ENCODE data around the gene LARGE1. TPM values are rescaled to one million over a fixed set of nuclear protein-coding genes. Genes with fewer than 3 reads are reported as not detected.

LARGE1 gene
- total and polyA plus RNA-seq, 2 of the 13 experiments (the other 11 are each of a cell fraction or from before 2014, with no cell fraction given) = 8.4 to 11.0 TPM

- no peak overlapping the region for H2AFZ ChIP-seq (ENCODE audit: low read length)
- no peaks in the 10 kb centered on the region for H3K27me3 ChIP-seq (ENCODE audit: control insufficient read depth in 1 of 2, insufficient read depth in 2 of 2, low read length in 2 of 2)
- no peaks in the 10 kb centered on the region for H3K9me3 ChIP-seq (ENCODE audit: low read length)
- no peak overlapping the region for H3K4me2 ChIP-seq (ENCODE audit: low read depth, low read length)
- WGBS (ENCODE audit: low lambda C conversion rate) = 96% methylated on average over 12 of the region's 12 CpGs
- H3K4me3 ChIP-seq (replicated peaks in 1 of 3; ENCODE audit: insufficient read depth in 1 of 3, low read depth in 2 of 3, low read length in 3 of 3) = no peak overlapping the region
- no TSS peak for BruUV-seq (replicated peaks)
- CTCF ChIA-PET (ENCODE audit: low intra/inter-chr PET ratio, low total read pairs) = no interaction called here
- no peak overlapping the region for H3K27ac ChIP-seq (ENCODE audit: extremely low read length, insufficient read depth, low read length)
- no peaks in the 10 kb centered on the region for H4K20me1 ChIP-seq (ENCODE audit: insufficient read depth, low read length)
- DNase-seq (ENCODE audit: low spot score) = no peak
- H3K79me2 ChIP-seq (ENCODE audit: insufficient read depth, low read length) = no peaks in the 10 kb centered on the region
- H3K36me3 ChIP-seq (replicated peaks in 1 of 2; ENCODE audit: control insufficient read depth in 1 of 2, insufficient read depth in 2 of 2, low read length in 2 of 2) = no peaks in the 10 kb centered on the region
- intact Hi-C loops (cut with micrococcal nuclease; ENCODE audit: unreplicated experiment) (no loop called here), in situ Hi-C loops (cut with HindIII; ENCODE audit: extremely low pct_ligation_motif_present, low pct_unique_long_range_greater_than_20kb) (no loop called here)
- POLR2A ChIA-PET = no interaction called here
- H3K9ac ChIP-seq (ENCODE audit: insufficient read depth, low read depth, low read length) = no peak overlapping the region
- H3K4me1 ChIP-seq (ENCODE audit: insufficient read depth, low read length) = peaks cover 35% of the 10 kb centered on the region
- ATAC-seq = no peak
- FAIRE-seq = no peak
- TF ChIP-seq MTF2 (CRISPR knock-in tag; IDR thresholded peaks at IDR 0.05; ENCODE audit: borderline replicate concordance) = no peak
- no peak for TF ChIP-seq NFYB (CRISPR knock-in tag; IDR thresholded peaks at IDR 0.05)
- no peak for TF ChIP-seq ZNF432 (CRISPR knock-in tag; IDR thresholded peaks at IDR 0.05; ENCODE audit: borderline replicate concordance)
- TF ChIP-seq SCMH1 (CRISPR knock-in tag; IDR thresholded peaks at IDR 0.05; ENCODE audit: borderline replicate concordance) = no peak
- no peak for TF ChIP-seq ZFX (CRISPR knock-in tag; IDR thresholded peaks at IDR 0.05; ENCODE audit: low read depth)
- no peak for TF ChIP-seq MZF1 (CRISPR knock-in tag; IDR thresholded peaks at IDR 0.05; ENCODE audit: borderline replicate concordance)
- no peak for TF ChIP-seq ZNF362 (CRISPR knock-in tag; IDR thresholded peaks at IDR 0.05; ENCODE audit: borderline replicate concordance)
- TF ChIP-seq ZNF674 (CRISPR knock-in tag; IDR thresholded peaks at IDR 0.05; ENCODE audit: low read depth) = no peak
- TF ChIP-seq YEATS4 (CRISPR knock-in tag; IDR thresholded peaks at IDR 0.05; ENCODE audit: borderline replicate concordance) = no peak
- no peak for TF ChIP-seq ZSCAN12 (CRISPR knock-in tag; IDR thresholded peaks at IDR 0.05)
- TF ChIP-seq ZSCAN21 (CRISPR knock-in tag; IDR thresholded peaks at IDR 0.05; ENCODE audit: borderline replicate concordance) = no peak
- no peak for TF ChIP-seq SMYD3 (CRISPR knock-in tag; IDR thresholded peaks at IDR 0.05)
- no peak for TF ChIP-seq HMG20A (CRISPR knock-in tag; IDR thresholded peaks at IDR 0.05; ENCODE audit: borderline replicate concordance)
- TF ChIP-seq ZFP36 (IDR thresholded peaks at IDR 0.05; ENCODE audit: borderline replicate concordance, low read depth, low read length, partially characterized antibody) = no peak
- no peak for TF ChIP-seq ZNF407 (CRISPR knock-in tag; IDR thresholded peaks at IDR 0.05; ENCODE audit: not compliant biosample characterization)
Measured at GRCh38 chr22:33842006-33842354, 78.3 kb downstream of the LARGE1 start.
